ENCODE data around the gene MTOR. TPM values are rescaled to one million over a fixed set of nuclear protein-coding genes. Genes with fewer than 3 reads are reported as not detected.

Gene MTOR
- total RNA-seq, 1 experiment from 2014 or later: 48.0 TPM

DNA sequence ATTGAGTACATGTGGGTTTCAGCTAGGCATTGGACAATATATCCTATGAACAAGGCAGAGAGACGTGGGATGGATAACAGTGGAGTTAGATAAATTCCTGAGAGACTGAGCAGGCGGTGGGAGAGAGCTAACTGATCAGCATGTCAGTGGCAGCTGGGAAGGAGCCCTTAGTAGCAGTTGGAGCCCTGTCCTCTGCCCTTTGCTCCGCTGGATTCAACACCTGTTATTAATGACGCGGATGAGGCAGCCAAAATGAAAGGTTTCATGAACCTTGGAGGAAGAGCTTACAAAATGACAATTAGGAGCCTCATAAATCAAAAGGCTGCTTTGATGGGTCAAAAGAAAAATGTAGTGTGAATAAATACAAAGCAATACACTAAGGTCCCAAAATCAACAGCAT is 26.7 kb upstream of the MTOR start:
- CTCF ChIA-PET: no interaction called here
- Histone ChIP-seq H2AFZ (ENCODE audit: low read length) (no peak overlapping the region), H3K27ac (ENCODE audit: low read length) (no peak overlapping the region), H3K9me2 (replicated peaks; ENCODE audit: low read length) (no peaks in the 10 kb centered on the region), H3K4me3 (ENCODE audit: low read length) (no peak overlapping the region), H3K79me2 (ENCODE audit: low read length) (peaks cover 4% of the 10 kb centered on the region), H3K36me3 (ENCODE audit: low read depth, low read length) (peaks cover 14% of the 10 kb centered on the region; the same call in 1 of the 2 replicates), H3K4me1 (ENCODE audit: insufficient read depth, low read length) (no peaks in the 10 kb centered on the region), H3K4me2 (ENCODE audit: low read length) (no peak overlapping the region), H3F3A (ENCODE audit: low read length, unreplicated experiment) (no peaks in the 10 kb centered on the region), H3K9me3 (ENCODE audit: low read length) (no peaks in the 10 kb centered on the region), H4K20me1 (ENCODE audit: low read length) (0 out of 2 replicates have a peak, but pooled peaks cover 3% of the 10 kb centered on the region), H3K27me3 (ENCODE audit: low read length) (no peaks in the 10 kb centered on the region), H3K9ac (ENCODE audit: low read length) (no peak overlapping the region)
- TF ChIP-seq EZH2 (IDR thresholded peaks at IDR 0.05; ENCODE audit: low read length, unreplicated experiment): no peak
- TF ChIP-seq EZH2phosphoT487 (IDR thresholded peaks at IDR 0.05; ENCODE audit: borderline replicate concordance, low read length): no peak
- TF ChIP-seq CTCF (conservative IDR thresholded peaks at IDR 0.05; ENCODE audit: low read depth, low read length): no peak
- BruUV-seq (replicated peaks): no TSS peak
- ATAC-seq: no peak
- POLR2A ChIA-PET (ENCODE audit: unreplicated experiment): no interaction called here
- intact Hi-C loops (cut with micrococcal nuclease): loop anchor here (10.0 kb wide), 1 partner anchor 356 kb away; no protein-coding TSS in a partner anchor
- DNase-seq: no peak

GRCh38 chr1:11286735-11287410 is 24.5 kb upstream of the MTOR start:
- no peak overlapping the region for H3K4me3 ChIP-seq (ENCODE audit: low read length)
- H3K79me2 ChIP-seq (ENCODE audit: low read length): peaks cover 20% of the 10 kb centered on the region
- no TSS peak for BruUV-seq (replicated peaks)
- no peak for DNase-seq
- CTCF ChIA-PET: interaction anchor here (0.5 to 0.6 kb wide), 2 partner anchors 24 to 474 kb away, joined by 3 to 4 read pairs; partner anchors contain the start of gene MTOR
- no peak overlapping the region for H2AFZ ChIP-seq (ENCODE audit: low read length)
- no peak overlapping the region for H3K27ac ChIP-seq (ENCODE audit: low read length)
- H3K9me2 ChIP-seq (replicated peaks; ENCODE audit: low read length): no peaks in the 10 kb centered on the region
- peaks cover under 1% of the 10 kb centered on the region; the same call in 1 of the 2 replicates for H3K4me1 ChIP-seq (ENCODE audit: insufficient read depth, low read length)
- no peak for TF ChIP-seq EZH2 (IDR thresholded peaks at IDR 0.05; ENCODE audit: low read length, unreplicated experiment)
- TF ChIP-seq EZH2phosphoT487 (IDR thresholded peaks at IDR 0.05; ENCODE audit: borderline replicate concordance, low read length): no peak
- TF ChIP-seq CTCF (conservative IDR thresholded peaks at IDR 0.05; ENCODE audit: low read depth, low read length): no peak
- no peak overlapping the region for H3K9ac ChIP-seq (ENCODE audit: low read length)
- peaks cover 14% of the 10 kb centered on the region; the same call in 1 of the 2 replicates for H3K36me3 ChIP-seq (ENCODE audit: low read depth, low read length)
- no peak for ATAC-seq
- intact Hi-C loops (cut with micrococcal nuclease): loop anchor here (10.0 kb wide), 1 partner anchor 358 kb away; no protein-coding TSS in a partner anchor
- H3K9me3 ChIP-seq (ENCODE audit: low read length): no peaks in the 10 kb centered on the region
- no peak overlapping the region for H3K4me2 ChIP-seq (ENCODE audit: low read length)
- POLR2A ChIA-PET (ENCODE audit: unreplicated experiment): no interaction called here
- 0 out of 2 replicates have a peak, but pooled peaks cover 3% of the 10 kb centered on the region for H4K20me1 ChIP-seq (ENCODE audit: low read length)
- H3K27me3 ChIP-seq (ENCODE audit: low read length): no peaks in the 10 kb centered on the region
- H3F3A ChIP-seq (ENCODE audit: low read length, unreplicated experiment): no peaks in the 10 kb centered on the region
